Endothelial cell of umbilical vein (primary cell): ENCODE measurements around the gene RPGRIP1.

Source experiments
- CTCF ChIP-seq, 2 donors: IDR thresholded peaks; 1 replicate in 1 of 2; 2 replicates in 1 of 2; pipeline ENCODE4 v1.5.1; 2011; ENCODE audit warnings: low read length in 2 of 2, mild to moderate bottlenecking in 2 of 2, moderate library complexity in 2 of 2, control low read depth in 1 of 2, inconsistent platforms in 1 of 2, low read depth in 1 of 2; ENCODE audit not compliant: insufficient read depth in 1 of 2; ENCODE audit errors: extremely low read depth in 1 of 2
- EZH2 ChIP-seq: IDR thresholded peaks from 2 replicates; pipeline ENCODE4 v1.6.1; 2012; ENCODE audit warnings: borderline replicate concordance, low read depth, mild to moderate bottlenecking, moderate library complexity, low read length, inconsistent platforms; ENCODE audit not compliant: severe bottlenecking
- GATA2 ChIP-seq: IDR thresholded peaks from 2 replicates; pipeline ENCODE4 v1.7.0; 2011; ENCODE audit warnings: low read depth, mild to moderate bottlenecking, moderate library complexity, mixed read lengths, low read length; ENCODE audit not compliant: insufficient read length, insufficient read depth
- JUN ChIP-seq: IDR thresholded peaks from 2 replicates; pipeline ENCODE4 v1.6.1; 2011; ENCODE audit warnings: borderline replicate concordance, low read depth; ENCODE audit not compliant: insufficient read length, insufficient read depth
- MAX ChIP-seq: IDR thresholded peaks from 2 replicates; pipeline ENCODE4 v1.6.1; 2011; ENCODE audit not compliant: insufficient read depth, insufficient read length
- MYC ChIP-seq: IDR thresholded peaks from one replicate; pipeline ENCODE4 v1.6.1; 2011; ENCODE audit warnings: mild to moderate bottlenecking, low read depth, low read length
- POLR2A ChIP-seq: IDR thresholded peaks from 2 replicates; pipeline ENCODE4 v1.6.1; 2012; ENCODE audit warnings: low read depth, mild to moderate bottlenecking, control low read depth, low read length
- POLR2AphosphoS5 ChIP-seq: IDR thresholded peaks from 2 replicates; pipeline ENCODE4 v1.6.1; 2012; ENCODE audit warnings: low read depth, mild to moderate bottlenecking, control low read depth, low read length, moderate library complexity; ENCODE audit not compliant: insufficient read depth

GRCh38 chr14:21233457-21234076 is 46.3 kb upstream of the RPGRIP1 start:
- TF ChIP-seq CTCF (IDR thresholded peaks at IDR 0.05; ENCODE audit: extremely low read depth in 1 of 2, insufficient read depth in 1 of 2, low read depth in 1 of 2, low read length in 2 of 2), result peak; percentile 5 to 22
- no peak for TF ChIP-seq POLR2A
- TF ChIP-seq GATA2, result no peak
- TF ChIP-seq EZH2, result no peak
- no peak for TF ChIP-seq MYC
- no peak for TF ChIP-seq MAX
- peak; percentile 25 for TF ChIP-seq POLR2AphosphoS5
- TF ChIP-seq JUN, result no peak
